Tibial artery (tissue), 4 donors: ENCODE results near the gene MYD88.

Experiments
- DNase-seq, 2 donors: peaks; one replicate each; pipeline ENCODE4 v3.0.0-alpha.2; 2019
- H3K27ac ChIP-seq, 2 donors: fragments of 200-600 bp; sonication (generic) in 1 of 2; 1 replicate in 1 of 2; 2 replicates in 1 of 2; pipeline ENCODE4 v1.5.1; 2018 to 2019; ENCODE audit warnings: mild to moderate bottlenecking in 1 of 2
- H3K27me3 ChIP-seq, 2 donors: fragments of 200-600 bp; sonication (generic) in 1 of 2; one replicate each; pipeline versions ENCODE4 v1.5.1 to v1.6.0; 2016 to 2019
- H3K36me3 ChIP-seq, 3 donors: fragments of 200-600 bp; sonication (generic) in 2 of 3; one replicate each; pipeline ENCODE4 v1.5.1; 2016 to 2019; ENCODE audit warnings: mild to moderate bottlenecking in 2 of 3
- H3K4me1 ChIP-seq, 4 donors: fragments of 200-600 bp; sonication (generic) in 2 of 4; 1 replicate in 3 of 4; 2 replicates in 1 of 4; pipeline ENCODE4 v1.5.1; 2016 to 2019
- H3K4me3 ChIP-seq, 2 donors: fragments of 200-600 bp; sonication (generic) in 1 of 2; 1 replicate in 1 of 2; 2 replicates in 1 of 2; pipeline ENCODE4 v1.5.1; 2018 to 2019; ENCODE audit warnings: mild to moderate bottlenecking in 2 of 2
- H3K9me3 ChIP-seq, 3 donors: fragments of 200-600 bp; sonication (generic) in 1 of 3; one replicate each; pipeline ENCODE4 v1.5.1; 2016 to 2019
- intact Hi-C: fragments of 100-400 bp; cut with DNase I; formaldehyde crosslinking; loops from one replicate; pipeline ENCODE4 v1.15.0; 2023; ENCODE audit warnings: low total_unique reads
- TF ChIP-seq, protein P1 (sequence below), 2 experiments: fragments of 200-600 bp in 1 of 2; fragments of 450-650 bp in 1 of 2; IDR thresholded peaks; one replicate each; pipeline ENCODE4 v1.5.1; 2017 to 2019; ENCODE audit warnings: antibody characterized with exemption in 2 of 2, mild to moderate bottlenecking in 1 of 2, moderate library complexity in 1 of 2

The MYD88 gene

DNA sequence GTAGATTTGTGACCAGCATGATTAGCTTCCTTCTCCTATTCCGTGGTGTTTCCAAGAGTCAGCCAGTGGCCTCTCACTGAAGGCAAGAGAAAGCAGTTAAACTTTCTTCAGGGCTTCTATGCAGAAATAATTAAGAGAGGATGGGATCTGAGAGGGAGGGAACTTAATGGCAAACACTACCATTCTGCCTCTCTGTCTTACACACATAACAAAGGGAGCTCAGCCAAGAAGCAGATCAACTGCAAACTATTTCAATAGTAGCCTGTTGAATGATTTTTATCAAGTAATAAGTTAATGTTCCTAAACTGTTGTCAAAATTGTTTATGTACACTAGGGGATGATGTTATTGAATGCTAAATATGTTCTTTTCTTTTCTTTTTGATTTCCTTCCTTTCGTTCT, 38.7 kb downstream of the MYD88 start:
- intact Hi-C loops: no loop called here
- DNase-seq: no peak
- no peak overlapping the region for H3K4me3 ChIP-seq
- no peaks in the 10 kb centered on the region for H3K36me3 ChIP-seq
- no peaks in the 10 kb centered on the region for H3K9me3 ChIP-seq
- no peak overlapping the region for H3K27ac ChIP-seq
- H3K4me1 ChIP-seq: peaks cover 0 to 26% (median 2%) of the 10 kb centered on the region in 4 donors
- H3K27me3 ChIP-seq: no peaks in the 10 kb centered on the region
- TF ChIP-seq, protein P1, sequence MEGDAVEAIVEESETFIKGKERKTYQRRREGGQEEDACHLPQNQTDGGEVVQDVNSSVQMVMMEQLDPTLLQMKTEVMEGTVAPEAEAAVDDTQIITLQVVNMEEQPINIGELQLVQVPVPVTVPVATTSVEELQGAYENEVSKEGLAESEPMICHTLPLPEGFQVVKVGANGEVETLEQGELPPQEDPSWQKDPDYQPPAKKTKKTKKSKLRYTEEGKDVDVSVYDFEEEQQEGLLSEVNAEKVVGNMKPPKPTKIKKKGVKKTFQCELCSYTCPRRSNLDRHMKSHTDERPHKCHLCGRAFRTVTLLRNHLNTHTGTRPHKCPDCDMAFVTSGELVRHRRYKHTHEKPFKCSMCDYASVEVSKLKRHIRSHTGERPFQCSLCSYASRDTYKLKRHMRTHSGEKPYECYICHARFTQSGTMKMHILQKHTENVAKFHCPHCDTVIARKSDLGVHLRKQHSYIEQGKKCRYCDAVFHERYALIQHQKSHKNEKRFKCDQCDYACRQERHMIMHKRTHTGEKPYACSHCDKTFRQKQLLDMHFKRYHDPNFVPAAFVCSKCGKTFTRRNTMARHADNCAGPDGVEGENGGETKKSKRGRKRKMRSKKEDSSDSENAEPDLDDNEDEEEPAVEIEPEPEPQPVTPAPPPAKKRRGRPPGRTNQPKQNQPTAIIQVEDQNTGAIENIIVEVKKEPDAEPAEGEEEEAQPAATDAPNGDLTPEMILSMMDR (IDR thresholded peaks at IDR 0.05): no peak

DNA sequence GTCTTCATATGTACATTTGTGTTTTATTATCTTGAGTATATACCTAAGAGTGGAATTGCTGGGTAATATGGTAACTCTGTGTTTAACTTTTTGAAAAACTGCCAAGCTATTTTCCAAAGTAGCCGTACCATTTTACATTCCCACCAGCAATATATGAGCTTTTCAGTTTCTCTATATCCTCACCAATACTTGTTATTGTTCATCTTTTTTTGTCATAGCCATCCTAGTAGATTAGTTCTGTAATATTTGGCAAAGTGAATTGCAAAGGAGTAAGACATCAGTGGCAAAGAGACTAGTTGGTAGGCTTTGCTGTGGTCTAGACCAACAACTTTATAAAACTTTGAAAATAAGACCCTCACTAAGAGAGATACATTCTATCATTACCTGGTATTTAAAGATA, 48.3 kb downstream of the MYD88 start:
- Histone ChIP-seq H3K27me3 (no peaks in the 10 kb centered on the region), H3K9me3 (no peaks in the 10 kb centered on the region), H3K36me3 (peaks cover 7 to 22% (median 10%) of the 10 kb centered on the region in 3 donors), H3K4me1 (peaks cover 0 to 26% (median 0%) of the 10 kb centered on the region in 4 donors), H3K4me3 (no peak overlapping the region), H3K27ac (no peak overlapping the region)
- intact Hi-C loops: no loop called here
- DNase-seq: no peak
- TF ChIP-seq, protein P1 (IDR thresholded peaks at IDR 0.05): no peak

DNA sequence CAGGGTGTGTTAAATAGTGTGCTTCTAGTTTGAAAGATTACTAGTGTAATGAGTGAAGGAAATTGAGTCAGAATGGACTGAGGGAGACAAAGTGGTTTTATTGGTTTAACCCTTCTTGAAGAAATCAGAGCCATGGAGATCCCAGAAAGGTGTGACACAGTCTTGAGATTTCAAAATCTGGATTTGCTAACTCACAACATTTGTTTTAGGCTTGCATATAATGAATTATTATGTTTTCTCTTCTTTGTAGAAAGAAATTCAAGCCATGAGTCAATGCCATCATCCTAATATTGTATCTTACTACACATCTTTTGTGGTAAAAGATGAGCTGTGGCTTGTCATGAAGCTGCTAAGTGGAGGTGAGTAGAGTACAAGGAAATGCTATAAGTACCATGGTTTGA, 52.0 kb downstream of the MYD88 start:
- TF ChIP-seq, protein P1 (IDR thresholded peaks at IDR 0.05): no peak
- Histone ChIP-seq H3K4me3 (no peak overlapping the region), H3K9me3 (no peaks in the 10 kb centered on the region)

More for the DNA sequence above, 52.0 kb downstream of the MYD88 start:
- no peak for DNase-seq
- Histone ChIP-seq H3K27ac (peak overlapping the region in 1 of 2 donors; percentile 39), H3K4me1 (peaks cover 0 to 18% (median 0%) of the 10 kb centered on the region in 4 donors), H3K36me3 (peaks cover under 1 to 17% (median 5%) of the 10 kb centered on the region in 3 donors), H3K27me3 (no peaks in the 10 kb centered on the region)
- intact Hi-C loops: no loop called here
